Sigmoid colon (tissue), 4 donors: ENCODE data around the gene GRAP2.

Experiments
- EP300 ChIP-seq, 4 donors: sonication (generic); formaldehyde crosslinking; IDR thresholded peaks; one replicate each; pipeline ENCODE4 v1.6.1; 2017; ENCODE audit warnings: antibody characterized with exemption in 4 of 4
- POLR2A ChIP-seq, 2 donors: fragments of 450-650 bp; IDR thresholded peaks; one replicate each; pipeline ENCODE4 v1.6.1; 2016; ENCODE audit warnings: antibody characterized with exemption in 2 of 2, mild to moderate bottlenecking in 2 of 2, moderate library complexity in 2 of 2
- TF ChIP-seq, protein P1 (sequence below), 4 experiments: fragments of 450-650 bp in 3 of 4; fragments of 200-600 bp in 1 of 4; IDR thresholded peaks; one replicate each; pipeline ENCODE4 v1.5.1; 2016 to 2019; ENCODE audit warnings: antibody characterized with exemption in 4 of 4, mild to moderate bottlenecking in 3 of 4, moderate library complexity in 2 of 4

DNA sequence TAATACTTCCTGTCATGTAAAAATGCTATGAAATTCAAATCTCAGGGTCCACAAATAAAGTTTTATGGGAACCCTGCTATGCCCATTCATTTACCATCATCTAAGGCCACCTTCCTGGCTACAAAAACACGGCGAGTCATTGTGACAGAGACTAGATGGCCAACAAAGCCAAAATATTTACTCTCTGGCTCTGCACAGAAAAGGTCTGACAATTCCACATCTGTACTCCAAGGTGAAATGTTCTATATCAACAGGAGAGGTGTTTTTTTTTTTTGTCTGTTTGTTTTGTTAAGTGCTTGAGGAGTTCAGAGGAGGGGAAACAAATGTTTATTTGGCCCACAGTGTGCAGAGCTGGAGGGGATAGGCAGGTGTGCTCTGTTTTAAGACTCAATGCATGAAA, 40.7 kb downstream of the GRAP2 start:
- TF ChIP-seq, protein P1, sequence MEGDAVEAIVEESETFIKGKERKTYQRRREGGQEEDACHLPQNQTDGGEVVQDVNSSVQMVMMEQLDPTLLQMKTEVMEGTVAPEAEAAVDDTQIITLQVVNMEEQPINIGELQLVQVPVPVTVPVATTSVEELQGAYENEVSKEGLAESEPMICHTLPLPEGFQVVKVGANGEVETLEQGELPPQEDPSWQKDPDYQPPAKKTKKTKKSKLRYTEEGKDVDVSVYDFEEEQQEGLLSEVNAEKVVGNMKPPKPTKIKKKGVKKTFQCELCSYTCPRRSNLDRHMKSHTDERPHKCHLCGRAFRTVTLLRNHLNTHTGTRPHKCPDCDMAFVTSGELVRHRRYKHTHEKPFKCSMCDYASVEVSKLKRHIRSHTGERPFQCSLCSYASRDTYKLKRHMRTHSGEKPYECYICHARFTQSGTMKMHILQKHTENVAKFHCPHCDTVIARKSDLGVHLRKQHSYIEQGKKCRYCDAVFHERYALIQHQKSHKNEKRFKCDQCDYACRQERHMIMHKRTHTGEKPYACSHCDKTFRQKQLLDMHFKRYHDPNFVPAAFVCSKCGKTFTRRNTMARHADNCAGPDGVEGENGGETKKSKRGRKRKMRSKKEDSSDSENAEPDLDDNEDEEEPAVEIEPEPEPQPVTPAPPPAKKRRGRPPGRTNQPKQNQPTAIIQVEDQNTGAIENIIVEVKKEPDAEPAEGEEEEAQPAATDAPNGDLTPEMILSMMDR (IDR thresholded peaks at IDR 0.05) = no peak
- no peak for TF ChIP-seq EP300 (IDR thresholded peaks at IDR 0.05)
- TF ChIP-seq POLR2A (IDR thresholded peaks at IDR 0.05) = no peak
